K562 (cell line): ENCODE results near the gene SLC33A1. TPM values are rescaled to one million over a fixed set of nuclear protein-coding genes. Genes with fewer than 3 reads are reported as not detected.

Experiments
- CREBBP ChIP-seq: IDR thresholded peaks from one replicate; pipeline ENCODE4 v1.6.1; 2012; ENCODE audit warnings: low read depth, mild to moderate bottlenecking, control low read depth, inconsistent platforms, low read length
- CSDE1 ChIP-seq, 2 experiments: fragments of 450-650 bp; IDR thresholded peaks; 2 replicates each; pipeline ENCODE4 v1.6.1; 2016; ENCODE audit warnings: mild to moderate bottlenecking in 1 of 2
- JUND ChIP-seq, 2 experiments: IDR thresholded peaks; 2 replicates in 1 of 2; 3 replicates in 1 of 2; pipeline ENCODE4 v1.6.1; 2011; ENCODE audit warnings: borderline replicate concordance in 2 of 2, low read depth in 2 of 2, low read length in 2 of 2, improper control_type of control experiment in 1 of 2, missing biosample characterization in 1 of 2, missing genetic modification characterization in 1 of 2, missing genetic modification reagents in 1 of 2
- MEF2A ChIP-seq: IDR thresholded peaks from 2 replicates; pipeline ENCODE4 v1.6.1; 2011; ENCODE audit warnings: low read depth, mild to moderate bottlenecking, low read length, moderate library complexity; ENCODE audit not compliant: control insufficient read depth
- NBN ChIP-seq: fragments of 450-650 bp; IDR thresholded peaks from 2 replicates; pipeline ENCODE4 v1.6.1; 2016; ENCODE audit warnings: low read depth, mild to moderate bottlenecking
- PCBP2 ChIP-seq: fragments of 200-400 bp; formaldehyde crosslinking; IDR thresholded peaks from 2 replicates; pipeline ENCODE4 v1.6.1; 2018; ENCODE audit warnings: low read length, low read depth, mild to moderate bottlenecking, moderate library complexity; ENCODE audit not compliant: poor library complexity, severe bottlenecking
- RBM17 ChIP-seq: fragments of 200-400 bp; formaldehyde crosslinking; IDR thresholded peaks from 2 replicates; pipeline ENCODE4 v1.6.1; 2017; ENCODE audit warnings: low read depth, mild to moderate bottlenecking, low read length, borderline replicate concordance
- RFX7 ChIP-seq: fragments of 250-450 bp; sonication (Bioruptor Pico); IDR thresholded peaks from 2 replicates; pipeline ENCODE4 v1.5.1; 2021; ENCODE audit warnings: mild to moderate bottlenecking
- SMAD2 ChIP-seq: fragments of 150-350 bp; IDR thresholded peaks from 2 replicates; pipeline ENCODE4 v1.6.1; 2014; ENCODE audit warnings: low read depth, mild to moderate bottlenecking, low read length
- ZZZ3 ChIP-seq: fragments of 450-650 bp; IDR thresholded peaks from 2 replicates; pipeline ENCODE4 v1.6.1; 2016; ENCODE audit warnings: antibody characterized with exemption, mild to moderate bottlenecking, moderate library complexity
- polyA plus RNA-seq, 8 experiments: library from polyadenylated mRNA; depleted of rRNA in 4 of 8; stranded (reverse) in 5 of 8; unstranded in 3 of 8; fragments of >200 nt; fragmentation: Nextera tagmentation in 2 of 8; fragmentation: Illumina TruSeq in 1 of 8; extraction: Ambion mirVana in 2 of 8; extraction: Trizol in 1 of 8; gene quantifications; 2 replicates each; pipeline versions ENCODE4 v1.2.1 to v1.2.3, GENCODE V29; 2011 to 2014; ENCODE audit warnings: inconsistent platforms in 1 of 8, missing spikeins in 1 of 8
- total RNA-seq, 7 experiments: library from RNA; depleted of rRNA in 6 of 7; stranded (reverse); fragments of >200 nt in 6 of 7; fragmentation: Illumina TruSeq in 2 of 7; extraction: Trizol in 2 of 7; gene quantifications; 2 replicates each; pipeline versions ENCODE4 v1.2.1 to v1.2.3, GENCODE V29; 2011 to 2021; ENCODE audit warnings: low replicate concordance in 1 of 7
- TF ChIP-seq, protein P1 (sequence below): fragments of 450-650 bp; IDR thresholded peaks from 2 replicates; pipeline ENCODE4 v1.6.1; 2016; ENCODE audit warnings: mild to moderate bottlenecking, moderate library complexity
- TF ChIP-seq, protein P2 (sequence below): fragments of 250-450 bp; sonication (Bioruptor Pico); IDR thresholded peaks from 2 replicates; pipeline ENCODE4 v1.5.0; 2020; ENCODE audit warnings: mild to moderate bottlenecking, borderline replicate concordance
- TF ChIP-seq, protein P3 (sequence below): fragments of 250-450 bp; sonication (Bioruptor Pico); IDR thresholded peaks from 2 replicates; pipeline ENCODE4 v1.8.0; 2021; ENCODE audit warnings: mild to moderate bottlenecking, moderate library complexity

The SLC33A1 gene
- total and polyA plus RNA-seq, 9 of the 15 experiments (the other 6 are each of a cell fraction or from before 2014, with no cell fraction given): 6.2 to 26.8 (median 19.6) TPM

DNA sequence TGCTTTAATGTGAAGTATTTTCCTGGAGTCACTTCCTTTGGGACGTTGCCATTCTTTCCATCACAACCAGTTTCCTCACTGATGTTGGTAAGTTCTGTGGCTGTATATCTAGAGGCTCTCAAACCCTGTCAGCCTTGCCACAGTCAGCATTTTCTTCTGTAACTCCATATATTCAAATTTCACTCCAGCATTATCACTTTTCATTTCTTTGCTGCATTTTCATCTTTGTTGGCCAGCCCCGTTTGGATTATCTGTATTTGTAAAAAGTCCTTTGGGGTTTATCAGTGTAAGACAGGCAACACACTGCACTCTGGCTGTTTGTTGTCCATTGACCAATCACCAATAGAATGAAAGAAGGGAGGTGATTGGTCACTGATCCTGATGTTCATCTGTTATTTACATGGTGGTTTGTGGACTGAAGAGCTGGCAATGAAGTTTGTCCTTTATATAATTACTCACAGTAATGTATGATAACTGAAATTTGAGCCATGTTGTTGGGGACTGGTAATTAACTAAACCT lies 36.5 kb upstream of the SLC33A1 start (continued):
- TF ChIP-seq, protein P1, sequence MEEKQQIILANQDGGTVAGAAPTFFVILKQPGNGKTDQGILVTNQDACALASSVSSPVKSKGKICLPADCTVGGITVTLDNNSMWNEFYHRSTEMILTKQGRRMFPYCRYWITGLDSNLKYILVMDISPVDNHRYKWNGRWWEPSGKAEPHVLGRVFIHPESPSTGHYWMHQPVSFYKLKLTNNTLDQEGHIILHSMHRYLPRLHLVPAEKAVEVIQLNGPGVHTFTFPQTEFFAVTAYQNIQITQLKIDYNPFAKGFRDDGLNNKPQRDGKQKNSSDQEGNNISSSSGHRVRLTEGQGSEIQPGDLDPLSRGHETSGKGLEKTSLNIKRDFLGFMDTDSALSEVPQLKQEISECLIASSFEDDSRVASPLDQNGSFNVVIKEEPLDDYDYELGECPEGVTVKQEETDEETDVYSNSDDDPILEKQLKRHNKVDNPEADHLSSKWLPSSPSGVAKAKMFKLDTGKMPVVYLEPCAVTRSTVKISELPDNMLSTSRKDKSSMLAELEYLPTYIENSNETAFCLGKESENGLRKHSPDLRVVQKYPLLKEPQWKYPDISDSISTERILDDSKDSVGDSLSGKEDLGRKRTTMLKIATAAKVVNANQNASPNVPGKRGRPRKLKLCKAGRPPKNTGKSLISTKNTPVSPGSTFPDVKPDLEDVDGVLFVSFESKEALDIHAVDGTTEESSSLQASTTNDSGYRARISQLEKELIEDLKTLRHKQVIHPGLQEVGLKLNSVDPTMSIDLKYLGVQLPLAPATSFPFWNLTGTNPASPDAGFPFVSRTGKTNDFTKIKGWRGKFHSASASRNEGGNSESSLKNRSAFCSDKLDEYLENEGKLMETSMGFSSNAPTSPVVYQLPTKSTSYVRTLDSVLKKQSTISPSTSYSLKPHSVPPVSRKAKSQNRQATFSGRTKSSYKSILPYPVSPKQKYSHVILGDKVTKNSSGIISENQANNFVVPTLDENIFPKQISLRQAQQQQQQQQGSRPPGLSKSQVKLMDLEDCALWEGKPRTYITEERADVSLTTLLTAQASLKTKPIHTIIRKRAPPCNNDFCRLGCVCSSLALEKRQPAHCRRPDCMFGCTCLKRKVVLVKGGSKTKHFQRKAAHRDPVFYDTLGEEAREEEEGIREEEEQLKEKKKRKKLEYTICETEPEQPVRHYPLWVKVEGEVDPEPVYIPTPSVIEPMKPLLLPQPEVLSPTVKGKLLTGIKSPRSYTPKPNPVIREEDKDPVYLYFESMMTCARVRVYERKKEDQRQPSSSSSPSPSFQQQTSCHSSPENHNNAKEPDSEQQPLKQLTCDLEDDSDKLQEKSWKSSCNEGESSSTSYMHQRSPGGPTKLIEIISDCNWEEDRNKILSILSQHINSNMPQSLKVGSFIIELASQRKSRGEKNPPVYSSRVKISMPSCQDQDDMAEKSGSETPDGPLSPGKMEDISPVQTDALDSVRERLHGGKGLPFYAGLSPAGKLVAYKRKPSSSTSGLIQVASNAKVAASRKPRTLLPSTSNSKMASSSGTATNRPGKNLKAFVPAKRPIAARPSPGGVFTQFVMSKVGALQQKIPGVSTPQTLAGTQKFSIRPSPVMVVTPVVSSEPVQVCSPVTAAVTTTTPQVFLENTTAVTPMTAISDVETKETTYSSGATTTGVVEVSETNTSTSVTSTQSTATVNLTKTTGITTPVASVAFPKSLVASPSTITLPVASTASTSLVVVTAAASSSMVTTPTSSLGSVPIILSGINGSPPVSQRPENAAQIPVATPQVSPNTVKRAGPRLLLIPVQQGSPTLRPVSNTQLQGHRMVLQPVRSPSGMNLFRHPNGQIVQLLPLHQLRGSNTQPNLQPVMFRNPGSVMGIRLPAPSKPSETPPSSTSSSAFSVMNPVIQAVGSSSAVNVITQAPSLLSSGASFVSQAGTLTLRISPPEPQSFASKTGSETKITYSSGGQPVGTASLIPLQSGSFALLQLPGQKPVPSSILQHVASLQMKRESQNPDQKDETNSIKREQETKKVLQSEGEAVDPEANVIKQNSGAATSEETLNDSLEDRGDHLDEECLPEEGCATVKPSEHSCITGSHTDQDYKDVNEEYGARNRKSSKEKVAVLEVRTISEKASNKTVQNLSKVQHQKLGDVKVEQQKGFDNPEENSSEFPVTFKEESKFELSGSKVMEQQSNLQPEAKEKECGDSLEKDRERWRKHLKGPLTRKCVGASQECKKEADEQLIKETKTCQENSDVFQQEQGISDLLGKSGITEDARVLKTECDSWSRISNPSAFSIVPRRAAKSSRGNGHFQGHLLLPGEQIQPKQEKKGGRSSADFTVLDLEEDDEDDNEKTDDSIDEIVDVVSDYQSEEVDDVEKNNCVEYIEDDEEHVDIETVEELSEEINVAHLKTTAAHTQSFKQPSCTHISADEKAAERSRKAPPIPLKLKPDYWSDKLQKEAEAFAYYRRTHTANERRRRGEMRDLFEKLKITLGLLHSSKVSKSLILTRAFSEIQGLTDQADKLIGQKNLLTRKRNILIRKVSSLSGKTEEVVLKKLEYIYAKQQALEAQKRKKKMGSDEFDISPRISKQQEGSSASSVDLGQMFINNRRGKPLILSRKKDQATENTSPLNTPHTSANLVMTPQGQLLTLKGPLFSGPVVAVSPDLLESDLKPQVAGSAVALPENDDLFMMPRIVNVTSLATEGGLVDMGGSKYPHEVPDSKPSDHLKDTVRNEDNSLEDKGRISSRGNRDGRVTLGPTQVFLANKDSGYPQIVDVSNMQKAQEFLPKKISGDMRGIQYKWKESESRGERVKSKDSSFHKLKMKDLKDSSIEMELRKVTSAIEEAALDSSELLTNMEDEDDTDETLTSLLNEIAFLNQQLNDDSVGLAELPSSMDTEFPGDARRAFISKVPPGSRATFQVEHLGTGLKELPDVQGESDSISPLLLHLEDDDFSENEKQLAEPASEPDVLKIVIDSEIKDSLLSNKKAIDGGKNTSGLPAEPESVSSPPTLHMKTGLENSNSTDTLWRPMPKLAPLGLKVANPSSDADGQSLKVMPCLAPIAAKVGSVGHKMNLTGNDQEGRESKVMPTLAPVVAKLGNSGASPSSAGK: no peak
- TF ChIP-seq PCBP2 (no peak), JUND (IDR thresholded peaks at IDR 0.05; ENCODE audit: borderline replicate concordance, low read depth, low read length) (peak; percentile 57; the same call in 1 of the 2 replicates), JUND (tag; IDR thresholded peaks at IDR 0.05; ENCODE audit: borderline replicate concordance, low read depth, low read length) (no peak; the same call in 2 of the 3 replicates), MEF2A (no peak), CREBBP (no peak), RFX7 (CRISPR knock-in tag) (no peak), NBN (peak; percentile 14), RBM17 (no peak), ZZZ3 (no peak), SMAD2 (no peak), CSDE1 (IDR thresholded peaks at IDR 0.05) (no peak)
- TF ChIP-seq, protein P2, sequence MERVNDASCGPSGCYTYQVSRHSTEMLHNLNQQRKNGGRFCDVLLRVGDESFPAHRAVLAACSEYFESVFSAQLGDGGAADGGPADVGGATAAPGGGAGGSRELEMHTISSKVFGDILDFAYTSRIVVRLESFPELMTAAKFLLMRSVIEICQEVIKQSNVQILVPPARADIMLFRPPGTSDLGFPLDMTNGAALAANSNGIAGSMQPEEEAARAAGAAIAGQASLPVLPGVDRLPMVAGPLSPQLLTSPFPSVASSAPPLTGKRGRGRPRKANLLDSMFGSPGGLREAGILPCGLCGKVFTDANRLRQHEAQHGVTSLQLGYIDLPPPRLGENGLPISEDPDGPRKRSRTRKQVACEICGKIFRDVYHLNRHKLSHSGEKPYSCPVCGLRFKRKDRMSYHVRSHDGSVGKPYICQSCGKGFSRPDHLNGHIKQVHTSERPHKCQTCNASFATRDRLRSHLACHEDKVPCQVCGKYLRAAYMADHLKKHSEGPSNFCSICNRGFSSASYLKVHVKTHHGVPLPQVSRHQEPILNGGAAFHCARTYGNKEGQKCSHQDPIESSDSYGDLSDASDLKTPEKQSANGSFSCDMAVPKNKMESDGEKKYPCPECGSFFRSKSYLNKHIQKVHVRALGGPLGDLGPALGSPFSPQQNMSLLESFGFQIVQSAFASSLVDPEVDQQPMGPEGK: no peak
- TF ChIP-seq, protein P3, sequence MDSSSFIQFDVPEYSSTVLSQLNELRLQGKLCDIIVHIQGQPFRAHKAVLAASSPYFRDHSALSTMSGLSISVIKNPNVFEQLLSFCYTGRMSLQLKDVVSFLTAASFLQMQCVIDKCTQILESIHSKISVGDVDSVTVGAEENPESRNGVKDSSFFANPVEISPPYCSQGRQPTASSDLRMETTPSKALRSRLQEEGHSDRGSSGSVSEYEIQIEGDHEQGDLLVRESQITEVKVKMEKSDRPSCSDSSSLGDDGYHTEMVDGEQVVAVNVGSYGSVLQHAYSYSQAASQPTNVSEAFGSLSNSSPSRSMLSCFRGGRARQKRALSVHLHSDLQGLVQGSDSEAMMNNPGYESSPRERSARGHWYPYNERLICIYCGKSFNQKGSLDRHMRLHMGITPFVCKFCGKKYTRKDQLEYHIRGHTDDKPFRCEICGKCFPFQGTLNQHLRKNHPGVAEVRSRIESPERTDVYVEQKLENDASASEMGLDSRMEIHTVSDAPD (CRISPR knock-in tag): no peak
